Testis (tissue), 3 donors: ENCODE measurements around the gene LY6G5C. TPM values are rescaled to one million over a fixed set of nuclear protein-coding genes. Genes with fewer than 3 reads are reported as not detected.

Experiments used
- DNase-seq: peaks from one replicate; pipeline ENCODE4 v3.0.0-alpha.2; 2019
- H3K27ac ChIP-seq, 2 donors: fragments of 200-600 bp; sonication (generic); one replicate each; pipeline ENCODE4 v1.5.1; 2019
- H3K27me3 ChIP-seq: fragments of 200-600 bp; sonication (generic); one replicate; pipeline ENCODE4 v1.5.1; 2019
- H3K36me3 ChIP-seq: fragments of 200-600 bp; sonication (generic); one replicate; pipeline ENCODE4 v1.5.1; 2017; ENCODE audit warnings: low read depth; ENCODE audit errors: missing control alignments
- H3K4me1 ChIP-seq: fragments of 200-600 bp; sonication (generic); one replicate; pipeline ENCODE4 v1.5.1; 2019
- H3K4me3 ChIP-seq, 2 donors: fragments of 200-600 bp; sonication (generic); one replicate each; pipeline ENCODE4 v1.5.1; 2017 to 2019
- H3K9me3 ChIP-seq: fragments of 200-600 bp; sonication (generic); one replicate; pipeline ENCODE4 v1.5.1; 2017
- POLR2A ChIP-seq: fragments of 450-650 bp; IDR thresholded peaks from one replicate; pipeline ENCODE4 v1.6.1; 2017; ENCODE audit warnings: antibody characterized with exemption, mild to moderate bottlenecking, moderate library complexity
- WGBS, 2 donors: methylation state at CpG; one replicate each; pipeline ENCODE4 v1.1.5; 2018; 5-methylcytosine and 5-hydroxymethylcytosine counted together
- intact Hi-C: fragments of 100-400 bp; cut with DNase I; formaldehyde crosslinking; loops from one replicate; pipeline ENCODE4 v1.15.1; 2023; ENCODE audit warnings: low total_unique reads
- polyA plus RNA-seq: library from polyadenylated mRNA; stranded (reverse); fragments of 350-450 nt; fragmentation: Illumina TruSeq; extraction: RNeasy Lipid Tissue Mini Kit (QIAGEN cat#74804); gene quantifications from one replicate; pipeline ENCODE4 v1.2.3, GENCODE V29; 2014; ENCODE audit warnings: low read depth, low replicate concordance; ENCODE audit not compliant: insufficient read depth
- total RNA-seq, 2 donors: library from RNA; depleted of rRNA; stranded (reverse); fragments of >200 nt; gene quantifications; one replicate each; pipeline ENCODE4 v1.2.3, GENCODE V29; 2016
- TF ChIP-seq, protein P1 (sequence below), 3 experiments: fragments of 450-650 bp in 2 of 3; fragments of 200-600 bp in 1 of 3; sonication (generic) in 1 of 3; IDR thresholded peaks; one replicate each; pipeline ENCODE4 v1.5.1; 2016 to 2019; ENCODE audit warnings: antibody characterized with exemption in 3 of 3, mild to moderate bottlenecking in 2 of 3, moderate library complexity in 1 of 3

Gene LY6G5C
- total and polyA plus RNA-seq, 3 donors from 2014 or later: 8.7 to 18.3 (median 14.0) TPM

DNA sequence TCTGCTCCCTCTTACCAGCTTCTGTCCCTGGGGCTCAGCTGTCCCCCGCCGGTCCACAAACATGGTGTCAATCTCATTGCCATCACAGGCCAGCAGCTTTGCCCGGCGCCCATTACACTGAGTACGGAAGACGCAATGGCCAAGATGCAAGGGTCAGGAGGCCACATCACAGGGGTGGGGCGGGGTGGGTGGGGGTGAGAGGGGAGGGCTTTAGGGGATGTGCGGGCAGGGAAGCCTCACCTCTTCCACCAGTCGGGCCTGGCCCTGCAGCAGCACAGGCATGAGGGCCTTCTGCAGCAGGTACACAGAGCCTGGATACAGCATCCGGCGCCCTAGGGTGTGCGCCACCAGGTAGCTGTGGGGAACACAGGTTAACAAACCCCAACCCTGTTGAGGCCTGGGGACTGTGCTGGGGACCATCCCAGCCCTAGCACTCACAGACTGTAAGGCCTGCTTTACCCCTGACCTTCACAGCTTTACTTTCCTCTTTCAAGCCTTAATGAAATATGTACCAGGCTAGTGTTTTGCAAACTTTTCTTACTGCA lies 10.8 kb upstream of the LY6G5C start:
- Histone ChIP-seq H3K27ac (no peak overlapping the region), H3K4me3 (no peak overlapping the region), H3K4me1 (peaks cover 4% of the 10 kb centered on the region), H3K36me3 (no peaks in the 10 kb centered on the region), H3K27me3 (no peaks in the 10 kb centered on the region), H3K9me3 (no peaks in the 10 kb centered on the region)
- 92 to 93% methylated on average over 12 of the region's 12 CpGs for WGBS, 2 donors
- intact Hi-C loops: no loop called here
- no peak for DNase-seq
- TF ChIP-seq, protein P1, sequence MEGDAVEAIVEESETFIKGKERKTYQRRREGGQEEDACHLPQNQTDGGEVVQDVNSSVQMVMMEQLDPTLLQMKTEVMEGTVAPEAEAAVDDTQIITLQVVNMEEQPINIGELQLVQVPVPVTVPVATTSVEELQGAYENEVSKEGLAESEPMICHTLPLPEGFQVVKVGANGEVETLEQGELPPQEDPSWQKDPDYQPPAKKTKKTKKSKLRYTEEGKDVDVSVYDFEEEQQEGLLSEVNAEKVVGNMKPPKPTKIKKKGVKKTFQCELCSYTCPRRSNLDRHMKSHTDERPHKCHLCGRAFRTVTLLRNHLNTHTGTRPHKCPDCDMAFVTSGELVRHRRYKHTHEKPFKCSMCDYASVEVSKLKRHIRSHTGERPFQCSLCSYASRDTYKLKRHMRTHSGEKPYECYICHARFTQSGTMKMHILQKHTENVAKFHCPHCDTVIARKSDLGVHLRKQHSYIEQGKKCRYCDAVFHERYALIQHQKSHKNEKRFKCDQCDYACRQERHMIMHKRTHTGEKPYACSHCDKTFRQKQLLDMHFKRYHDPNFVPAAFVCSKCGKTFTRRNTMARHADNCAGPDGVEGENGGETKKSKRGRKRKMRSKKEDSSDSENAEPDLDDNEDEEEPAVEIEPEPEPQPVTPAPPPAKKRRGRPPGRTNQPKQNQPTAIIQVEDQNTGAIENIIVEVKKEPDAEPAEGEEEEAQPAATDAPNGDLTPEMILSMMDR (IDR thresholded peaks at IDR 0.05): no peak
- no peak for TF ChIP-seq POLR2A

DNA sequence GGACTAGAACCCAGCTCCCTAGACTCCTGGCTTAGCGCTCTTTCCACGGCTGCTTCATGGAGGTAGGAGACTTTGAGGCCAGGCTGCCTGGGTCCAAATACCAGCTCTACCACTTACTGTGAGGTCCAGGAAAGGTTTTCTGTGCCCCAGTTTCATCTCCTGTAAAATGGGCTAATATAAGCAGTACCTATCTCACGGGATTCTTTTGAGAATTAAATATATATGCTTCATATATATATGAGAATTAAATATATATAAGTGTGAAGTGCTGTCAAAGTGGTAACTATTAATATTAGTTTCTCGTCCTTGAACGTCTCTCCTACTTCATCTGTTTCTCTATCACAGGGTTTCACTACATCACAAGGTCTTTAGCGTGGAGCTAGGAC lies 10.2 kb upstream of the LY6G5C start:
- intact Hi-C loops: no loop called here
- H3K4me3 ChIP-seq: no peak overlapping the region
- WGBS, 2 donors: 89 to 90% methylated on average over 6 of the region's 6 CpGs
- H3K4me1 ChIP-seq: peaks cover 4% of the 10 kb centered on the region
- TF ChIP-seq, protein P1 (IDR thresholded peaks at IDR 0.05): no peak
- TF ChIP-seq POLR2A: no peak
- no peak overlapping the region for H3K27ac ChIP-seq
- no peak for DNase-seq
- no peaks in the 10 kb centered on the region for H3K27me3 ChIP-seq
- H3K36me3 ChIP-seq: no peaks in the 10 kb centered on the region
- no peaks in the 10 kb centered on the region for H3K9me3 ChIP-seq

DNA sequence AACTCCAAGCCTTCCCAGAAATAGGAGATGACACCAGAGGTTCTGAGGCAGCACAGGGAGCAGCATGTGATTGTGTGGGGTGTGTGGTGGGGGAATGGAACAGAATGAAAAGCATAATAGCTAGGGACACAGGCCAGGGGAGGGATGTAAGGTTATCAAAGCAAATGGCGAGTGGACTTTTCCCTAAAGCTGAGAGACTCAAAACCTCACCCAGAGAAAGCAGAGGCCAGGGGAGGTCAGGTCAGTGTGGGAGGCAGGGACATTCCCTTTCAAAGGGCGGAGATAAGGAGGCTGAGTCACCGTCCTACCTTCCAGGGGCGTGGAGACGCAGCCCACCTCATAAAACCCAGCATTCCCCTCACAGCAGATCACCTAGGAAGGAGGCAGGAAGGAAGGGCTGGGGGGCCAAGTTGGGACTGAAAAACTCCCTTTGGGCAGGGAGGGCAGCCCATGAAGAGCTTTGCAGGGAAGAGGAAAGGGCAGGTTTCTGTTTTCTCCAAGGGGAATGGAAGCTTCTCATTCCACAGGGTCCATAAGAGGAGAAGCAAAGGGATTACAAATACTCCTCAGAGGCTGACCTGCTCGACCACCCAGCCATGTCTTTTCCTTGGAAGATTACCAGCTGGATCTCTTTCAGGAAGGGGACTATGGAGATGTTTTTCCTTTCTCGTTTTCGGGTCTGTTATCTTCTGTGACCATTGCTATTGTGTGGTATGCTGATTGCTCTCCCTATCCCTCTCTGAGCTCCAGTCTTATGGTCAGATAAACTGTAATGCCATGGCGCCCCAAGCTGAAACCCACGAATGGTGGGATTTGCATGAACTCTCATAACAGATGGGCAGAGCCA lies 9.6 kb upstream of the LY6G5C start:
- WGBS, 2 donors: 52 to 65% methylated on average over 10 of the region's 10 CpGs
- TF ChIP-seq, protein P1 (IDR thresholded peaks at IDR 0.05): no peak
- TF ChIP-seq POLR2A: no peak

DNA sequence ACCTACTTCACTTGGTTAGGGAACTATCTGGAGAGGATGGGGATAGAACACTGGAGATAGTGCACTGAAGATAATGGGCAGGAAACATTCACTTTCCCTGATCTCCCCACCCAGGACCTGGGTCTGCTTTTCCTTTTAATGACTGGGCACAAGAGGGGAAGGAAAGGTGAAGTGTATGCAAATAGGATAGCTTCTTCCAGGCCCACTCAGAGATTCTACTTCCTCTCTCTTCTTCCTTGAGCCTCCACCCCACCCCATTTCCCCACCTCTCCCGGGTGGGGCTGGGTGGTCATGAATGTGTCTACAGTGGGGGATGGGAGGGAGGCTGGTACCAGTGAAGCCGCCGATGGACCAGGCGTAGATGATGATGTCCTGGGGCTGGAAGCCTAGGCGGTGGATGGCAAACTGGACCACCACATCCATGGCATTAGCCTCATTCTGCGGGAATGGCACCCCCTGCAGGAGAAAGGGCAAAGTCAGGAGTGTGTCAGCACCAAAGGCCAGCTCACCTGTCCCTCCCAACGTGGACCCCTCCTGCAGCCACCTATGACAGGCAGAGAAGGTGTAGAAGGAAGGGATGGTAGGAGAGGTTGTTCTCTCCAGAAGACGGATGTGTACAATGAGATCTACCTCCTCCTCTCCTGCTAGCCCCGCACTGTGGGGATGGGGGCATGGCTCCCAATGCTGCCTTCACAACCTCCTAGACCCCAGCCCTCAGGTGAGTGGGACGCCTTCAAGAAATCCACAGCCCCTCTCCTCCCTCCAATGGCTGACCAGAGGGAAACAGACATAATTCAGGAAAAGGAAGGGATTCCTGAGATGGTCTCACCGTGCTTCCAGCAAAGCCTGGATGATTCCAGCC lies 8.6 kb upstream of the LY6G5C start:
- Histone ChIP-seq H3K27ac (no peak overlapping the region), H3K27me3 (no peaks in the 10 kb centered on the region), H3K9me3 (no peaks in the 10 kb centered on the region), H3K36me3 (no peaks in the 10 kb centered on the region), H3K4me3 (no peak overlapping the region), H3K4me1 (peaks cover 4% of the 10 kb centered on the region)
- no peak for DNase-seq
- no peak for TF ChIP-seq POLR2A
- TF ChIP-seq, protein P1 (IDR thresholded peaks at IDR 0.05): peak in 1 of 3 experiments; percentile 23
- intact Hi-C loops: no loop called here
- 79 to 84% methylated on average over 8 to 11 of the region's 11 CpGs for WGBS, 2 donors

More for the DNA sequence above, 9.6 kb upstream of the LY6G5C start:
- Histone ChIP-seq H3K27ac (no peak overlapping the region), H3K36me3 (no peaks in the 10 kb centered on the region), H3K9me3 (no peaks in the 10 kb centered on the region), H3K27me3 (no peaks in the 10 kb centered on the region), H3K4me1 (peaks cover 4% of the 10 kb centered on the region), H3K4me3 (no peak overlapping the region)
- DNase-seq: no peak
- intact Hi-C loops: no loop called here
